Suprapubic skin (tissue), 4 donors: ENCODE data around the gene TSPO2. TPM values are rescaled to one million over a fixed set of nuclear protein-coding genes. Genes with fewer than 3 reads are reported as not detected.

Experiments used
- DNase-seq, 2 donors: peaks; one replicate each; pipeline ENCODE4 v3.0.0-alpha.2; 2019; ENCODE audit warnings: low spot score in 2 of 2
- H3K27ac ChIP-seq: fragments of 200-600 bp; sonication (generic); one replicate; pipeline ENCODE4 v1.5.1; 2019
- H3K27me3 ChIP-seq: fragments of 200-600 bp; sonication (generic); one replicate; pipeline ENCODE4 v1.5.1; 2019
- H3K36me3 ChIP-seq: fragments of 200-600 bp; sonication (generic); one replicate; pipeline ENCODE4 v1.5.1; 2019
- H3K4me1 ChIP-seq: fragments of 200-600 bp; sonication (generic); one replicate; pipeline ENCODE4 v1.5.1; 2019
- H3K4me3 ChIP-seq: fragments of 200-600 bp; sonication (generic); one replicate; pipeline ENCODE4 v1.5.1; 2019; ENCODE audit warnings: mild to moderate bottlenecking
- H3K9me3 ChIP-seq: fragments of 200-600 bp; sonication (generic); one replicate; pipeline ENCODE4 v1.5.1; 2019
- CTCF ChIP-seq, 2 donors: fragments of 200-600 bp in 1 of 2; fragments of 450-650 bp in 1 of 2; sonication (generic) in 1 of 2; IDR thresholded peaks; one replicate each; pipeline ENCODE4 v1.5.1; 2016 to 2019; ENCODE audit warnings: antibody characterized with exemption in 2 of 2, mild to moderate bottlenecking in 1 of 2, moderate library complexity in 1 of 2
- EP300 ChIP-seq: sonication (generic); formaldehyde crosslinking; IDR thresholded peaks from one replicate; pipeline ENCODE4 v1.6.1; 2017; ENCODE audit warnings: antibody characterized with exemption
- POLR2A ChIP-seq, 2 donors: fragments of 450-650 bp; IDR thresholded peaks; one replicate each; pipeline ENCODE4 v1.6.1; 2017; ENCODE audit warnings: antibody characterized with exemption in 2 of 2, mild to moderate bottlenecking in 2 of 2, moderate library complexity in 2 of 2
- POLR2AphosphoS5 ChIP-seq, 3 donors: sonication (generic); formaldehyde crosslinking; IDR thresholded peaks; one replicate each; pipeline ENCODE4 v1.6.1; 2017; ENCODE audit warnings: antibody characterized with exemption in 3 of 3
- WGBS: methylation state at CpG from one replicate; pipeline ENCODE4 v1.1.5; 2018; 5-methylcytosine and 5-hydroxymethylcytosine counted together
- total RNA-seq, 4 donors: library from RNA; depleted of rRNA; stranded (reverse); fragments of >200 nt; gene quantifications; one replicate each; pipeline ENCODE4 v1.1.0, GENCODE V29; 2016

The TSPO2 gene
- total RNA-seq, 4 donors from 2014 or later = not detected

- Histone ChIP-seq H3K27me3 (no peaks in the 10 kb centered on the region), H3K27ac (no peak overlapping the region), H3K9me3 (no peaks in the 10 kb centered on the region), H3K4me3 (no peak overlapping the region), H3K4me1 (peaks cover 3% of the 10 kb centered on the region), H3K36me3 (peaks cover 50% of the 10 kb centered on the region)
- no peak for DNase-seq
- WGBS = 92% methylated on average over 2 of the region's 2 CpGs
- TF ChIP-seq EP300 (no peak), POLR2AphosphoS5 (IDR thresholded peaks at IDR 0.05) (no peak), POLR2A (IDR thresholded peaks at IDR 0.05) (no peak), CTCF (IDR thresholded peaks at IDR 0.05) (no peak)
Observed at GRCh38 chr6:41065550-41066026, 23.3 kb downstream of the TSPO2 start.

- no peaks in the 10 kb centered on the region for H3K27me3 ChIP-seq
- peak in 1 of 2 donors; percentile 80 for DNase-seq
- no peak overlapping the region for H3K4me3 ChIP-seq
- 23% methylated on average over 3 of the region's 3 CpGs for WGBS
- peaks cover 45% of the 10 kb centered on the region for H3K36me3 ChIP-seq
- H3K4me1 ChIP-seq = peaks cover 7% of the 10 kb centered on the region
- TF ChIP-seq CTCF (IDR thresholded peaks at IDR 0.05) (peak; percentile 72 to 82), POLR2A (IDR thresholded peaks at IDR 0.05) (no peak)
- no peak overlapping the region for H3K27ac ChIP-seq
- H3K9me3 ChIP-seq = no peaks in the 10 kb centered on the region
Observed at GRCh38 chr6:41066867-41067304, 24.6 kb downstream of the TSPO2 start.

DNA sequence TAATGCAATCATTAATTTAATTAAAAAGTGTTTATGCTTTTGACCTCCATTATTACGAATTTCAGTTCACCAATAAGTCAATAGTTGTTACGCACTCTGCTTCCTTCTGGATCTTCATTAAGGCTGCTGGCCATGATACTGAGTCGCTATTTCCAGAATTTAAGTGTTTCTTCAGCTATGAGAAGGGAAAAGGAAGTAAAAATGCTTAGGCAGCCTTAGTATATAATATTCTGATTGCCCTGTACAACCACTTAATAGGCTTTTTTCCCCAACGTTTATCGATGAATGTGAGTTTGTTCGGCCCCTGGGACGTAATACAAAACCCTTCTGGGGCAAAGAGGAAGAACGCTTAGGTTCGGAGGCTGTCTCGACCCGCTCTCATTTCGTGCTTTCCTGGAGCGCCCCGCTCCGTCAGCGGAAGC, 29.2 kb downstream of the TSPO2 start:
- DNase-seq = no peak
- under 1% methylated on average over 16 of the region's 16 CpGs for WGBS

DNA sequence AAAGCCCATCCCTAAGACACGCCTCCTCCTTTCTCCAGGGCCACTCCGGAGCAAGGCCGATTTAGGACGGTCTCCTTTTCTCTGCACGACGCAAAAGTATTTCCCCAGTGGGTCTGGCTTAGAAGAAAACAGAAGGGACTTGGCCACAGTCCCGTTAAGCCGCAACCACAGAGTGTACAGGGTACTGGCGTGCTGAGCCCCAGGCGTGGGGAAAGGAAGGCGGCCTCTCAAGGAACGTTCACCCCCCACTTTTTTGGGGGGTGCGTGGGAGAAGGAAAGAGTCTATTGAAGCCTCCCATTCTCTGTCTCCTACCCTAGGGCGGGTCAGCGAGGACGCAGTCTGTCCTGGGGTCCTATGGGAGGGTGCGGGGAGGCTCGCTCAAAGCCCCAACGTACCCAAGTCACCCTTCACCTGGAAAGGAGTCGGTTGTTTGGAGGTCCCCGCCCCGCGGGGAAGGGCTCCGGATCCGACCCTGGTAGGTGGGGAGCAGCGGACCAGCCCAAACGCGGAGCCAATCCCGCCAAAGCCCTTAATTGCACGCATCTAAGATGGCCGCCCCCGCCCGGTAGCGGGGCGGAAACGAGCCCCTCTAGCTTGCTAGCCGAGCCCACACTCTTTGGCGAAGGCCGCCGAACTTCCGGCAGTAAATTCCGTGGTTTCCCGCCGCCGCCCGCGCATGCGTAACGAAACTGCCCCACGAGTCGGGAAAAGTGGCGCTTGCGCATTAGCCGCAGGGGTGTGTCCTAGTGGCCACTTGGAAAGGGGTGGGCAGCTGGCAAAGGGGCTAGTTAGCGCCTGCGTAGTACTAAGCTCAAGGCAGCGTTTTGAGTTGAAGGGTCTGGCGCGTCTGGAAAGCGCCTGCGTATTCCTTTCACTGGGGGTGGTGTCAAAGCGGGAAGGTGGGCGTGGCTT, 29.9 kb downstream of the TSPO2 start, which contains the start of gene OARD1:
TSS of gene OARD1 (minus strand) at position 434 of the 913 bp plus-strand sequence. CDS start 722 bp downstream, outside the sequence.
- no peaks in the 10 kb centered on the region for H3K27me3 ChIP-seq
- peak; percentile 100 for DNase-seq
- peaks cover 38% of the 10 kb centered on the region for H3K4me1 ChIP-seq
- H3K9me3 ChIP-seq = no peaks in the 10 kb centered on the region
- peaks cover 24% of the 10 kb centered on the region for H3K36me3 ChIP-seq
- H3K4me3 ChIP-seq = peak within 1 kb of the TSS; percentile 73
- WGBS = under 1% methylated on average over 40 of the region's 63 CpGs
- peak within 1 kb of the TSS; percentile 100 for H3K27ac ChIP-seq
- TF ChIP-seq POLR2AphosphoS5 (IDR thresholded peaks at IDR 0.05) = peak in 1 of 3 donors; percentile 73
- no peak for TF ChIP-seq EP300
- no peak for TF ChIP-seq CTCF (IDR thresholded peaks at IDR 0.05)
- TF ChIP-seq POLR2A (IDR thresholded peaks at IDR 0.05) = peak in 1 of 2 donors; percentile 61

More for the DNA sequence above, 29.2 kb downstream of the TSPO2 start:
- H3K27ac ChIP-seq = peak overlapping the region; percentile 100
- no peak for TF ChIP-seq POLR2A (IDR thresholded peaks at IDR 0.05)
- TF ChIP-seq CTCF (IDR thresholded peaks at IDR 0.05) = no peak
- TF ChIP-seq POLR2AphosphoS5 (IDR thresholded peaks at IDR 0.05) = no peak
- TF ChIP-seq EP300 = no peak
- no peaks in the 10 kb centered on the region for H3K27me3 ChIP-seq
- peaks cover 26% of the 10 kb centered on the region for H3K36me3 ChIP-seq
- no peaks in the 10 kb centered on the region for H3K9me3 ChIP-seq
- peaks cover 34% of the 10 kb centered on the region for H3K4me1 ChIP-seq
- peak overlapping the region; percentile 73 for H3K4me3 ChIP-seq

GRCh38 chr6:41072836-41073202, 30.6 kb downstream of the TSPO2 start, which contains the start of gene NFYA:
Gene NFYA (plus strand): TSS chr6:41072974. CDS start chr6:41079090, 6,116 bp downstream.
- TF ChIP-seq POLR2AphosphoS5 (IDR thresholded peaks at IDR 0.05) (peak in 1 of 3 donors; percentile 17), POLR2A (IDR thresholded peaks at IDR 0.05) (no peak), CTCF (IDR thresholded peaks at IDR 0.05) (no peak), EP300 (no peak)
- no peak for DNase-seq
- Histone ChIP-seq H3K4me1 (peaks cover 45% of the 10 kb centered on the region), H3K36me3 (peaks cover 18% of the 10 kb centered on the region), H3K27me3 (no peaks in the 10 kb centered on the region), H3K4me3 (peak within 1 kb of the TSS; percentile 73), H3K9me3 (no peaks in the 10 kb centered on the region), H3K27ac (peak within 1 kb of the TSS; percentile 100)
- WGBS = 0% methylated on average over 10 of the region's 37 CpGs
